HEK293 (cell line): ENCODE data around the gene SLC28A1.

Experiments used
- CTCF ChIA-PET: fragments of 350-600 bp; formaldehyde crosslinking; extraction: SDS; loops from one replicate; lab custom pipeline; 2021; ENCODE audit warnings: antibody characterized with exemption; lab: Yijun Ruan, JAX
- POLR2A ChIA-PET: fragments of 300-600 bp; formaldehyde crosslinking; extraction: SDS; loops from one replicate; lab custom pipeline; 2020; ENCODE audit warnings: antibody characterized with exemption, inconsistent platforms; lab: Yijun Ruan, JAX
- H3K27ac ChIP-seq: fragments of 200-500 bp; sonication (Bioruptor generic); 2 replicates; pipeline ENCODE4 v1.5.1; 2014; ENCODE audit warnings: low read depth, low read length, control low read depth, inconsistent platforms; ENCODE audit errors: extremely low read depth
- H3K36me3 ChIP-seq, 2 experiments: fragments of 200-500 bp in 1 of 2; sonication (Bioruptor generic) in 1 of 2; 1 replicate in 1 of 2; 2 replicates in 1 of 2; pipeline ENCODE4 v1.5.1; 2014 to 2017; ENCODE audit warnings: inconsistent platforms in 2 of 2, low read length in 2 of 2; ENCODE audit not compliant: control insufficient read depth in 2 of 2, insufficient read depth in 1 of 2
- H3K4me1 ChIP-seq: fragments of 200-500 bp; sonication (Bioruptor generic); 2 replicates; pipeline ENCODE4 v1.5.1; 2014; ENCODE audit warnings: mild to moderate bottlenecking, low read length, inconsistent platforms; ENCODE audit not compliant: control insufficient read depth, insufficient read depth
- H3K4me3 ChIP-seq: 2 replicates; pipeline ENCODE4 v1.5.1; 2011; ENCODE audit warnings: low read depth, mild to moderate bottlenecking, control low read depth, low read length, moderate library complexity
- H3K9me3 ChIP-seq: fragments of 200-500 bp; sonication (Bioruptor generic); 2 replicates; pipeline ENCODE4 v1.5.1; 2014; ENCODE audit warnings: low read depth, low read length, inconsistent platforms; ENCODE audit not compliant: control insufficient read depth, insufficient read depth
- AEBP2 ChIP-seq: fragments of 450-650 bp; formaldehyde crosslinking; IDR thresholded peaks from 2 replicates; pipeline ENCODE4 v1.5.1; 2016; ENCODE audit warnings: missing biosample characterization, missing genetic modification characterization, borderline replicate concordance
- HIC1 ChIP-seq: fragments of 450-650 bp; formaldehyde crosslinking; IDR thresholded peaks from 2 replicates; pipeline ENCODE4 v1.5.1; 2016; ENCODE audit warnings: missing biosample characterization, missing genetic modification characterization
- HOXD13 ChIP-seq: sonication (generic); formaldehyde crosslinking; IDR thresholded peaks from 2 replicates; pipeline ENCODE4 v1.8.0; 2022; ENCODE audit warnings: missing genetic modification reagents, borderline replicate concordance
- KLF9 ChIP-seq: fragments of 450-650 bp; formaldehyde crosslinking; IDR thresholded peaks from 2 replicates; pipeline ENCODE4 v1.5.1; 2016; ENCODE audit warnings: missing biosample characterization, missing genetic modification characterization, low read depth
- OSR2 ChIP-seq: fragments of 450-650 bp; formaldehyde crosslinking; IDR thresholded peaks from 2 replicates; pipeline ENCODE4 v1.5.1; 2016; ENCODE audit warnings: missing biosample characterization, missing genetic modification characterization
- RBAK ChIP-seq: fragments of 450-650 bp; formaldehyde crosslinking; IDR thresholded peaks from 2 replicates; pipeline ENCODE4 v1.5.1; 2016; ENCODE audit warnings: missing biosample characterization, missing genetic modification characterization
- REST ChIP-seq: fragments of 450-650 bp; formaldehyde crosslinking; IDR thresholded peaks from 2 replicates; pipeline ENCODE4 v1.5.1; 2016; ENCODE audit warnings: missing biosample characterization, missing genetic modification characterization
- SP7 ChIP-seq: fragments of 450-650 bp; formaldehyde crosslinking; IDR thresholded peaks from 2 replicates; pipeline ENCODE4 v1.5.1; 2016; ENCODE audit warnings: missing biosample characterization, missing genetic modification characterization
- TRIM28 ChIP-seq: IDR thresholded peaks from 2 replicates; pipeline ENCODE4 v1.6.1; 2011; ENCODE audit warnings: low read length, control low read depth, borderline replicate concordance
- ZNF121 ChIP-seq: fragments of 450-650 bp; formaldehyde crosslinking; IDR thresholded peaks from 2 replicates; pipeline ENCODE4 v1.5.1; 2016; ENCODE audit warnings: missing biosample characterization, missing genetic modification characterization
- ZNF169 ChIP-seq: fragments of 450-650 bp; formaldehyde crosslinking; IDR thresholded peaks from 2 replicates; pipeline ENCODE4 v1.5.1; 2016; ENCODE audit warnings: missing biosample characterization, missing genetic modification characterization
- ZNF274 ChIP-seq, 2 experiments: fragments of 200-500 bp in 1 of 2; fragments of 450-650 bp in 1 of 2; sonication (Bioruptor generic) in 1 of 2; formaldehyde crosslinking in 1 of 2; IDR thresholded peaks; 2 replicates each; pipeline versions ENCODE4 v1.5.1 to v1.6.1; 2014 to 2016; ENCODE audit warnings: borderline replicate concordance in 1 of 2, inconsistent platforms in 1 of 2, low read length in 1 of 2, missing biosample characterization in 1 of 2, missing genetic modification characterization in 1 of 2
- ZNF366 ChIP-seq: fragments of 450-650 bp; formaldehyde crosslinking; conservative IDR thresholded peaks from 2 replicates; pipeline ENCODE4 v1.5.1; 2016; ENCODE audit warnings: missing biosample characterization, missing genetic modification characterization
- ZNF510 ChIP-seq: fragments of 450-650 bp; formaldehyde crosslinking; IDR thresholded peaks from 2 replicates; pipeline ENCODE4 v1.5.1; 2018; ENCODE audit warnings: mild to moderate bottlenecking, missing genetic modification characterization, missing biosample characterization; ENCODE audit not compliant: insufficient replicate concordance
- ZNF600 ChIP-seq: fragments of 450-650 bp; formaldehyde crosslinking; IDR thresholded peaks from 2 replicates; pipeline ENCODE4 v1.5.1; 2016; ENCODE audit warnings: missing biosample characterization, missing genetic modification characterization
- ZNF610 ChIP-seq: fragments of 450-650 bp; formaldehyde crosslinking; IDR thresholded peaks from 2 replicates; pipeline ENCODE4 v1.5.1; 2016; ENCODE audit warnings: missing biosample characterization, missing genetic modification characterization, borderline replicate concordance
- ZNF624 ChIP-seq: fragments of 450-650 bp; formaldehyde crosslinking; IDR thresholded peaks from 2 replicates; pipeline ENCODE4 v1.5.1; 2017; ENCODE audit warnings: missing biosample characterization, missing genetic modification characterization
- ZNF626 ChIP-seq: fragments of 450-650 bp; sonication (Bioruptor Pico); formaldehyde crosslinking; IDR thresholded peaks from 2 replicates; pipeline ENCODE4 v1.5.1; 2018; ENCODE audit warnings: missing biosample characterization, missing genetic modification characterization, inconsistent platforms
- ZNF639 ChIP-seq: fragments of 450-650 bp; formaldehyde crosslinking; IDR thresholded peaks from 2 replicates; pipeline ENCODE4 v1.5.1; 2016; ENCODE audit warnings: missing biosample characterization, missing genetic modification characterization
- ZNF658 ChIP-seq: fragments of 450-650 bp; formaldehyde crosslinking; IDR thresholded peaks from 2 replicates; pipeline ENCODE4; 2016; ENCODE audit warnings: missing biosample characterization, missing genetic modification characterization

The SLC28A1 gene

GRCh38 chr15:84892786-84893307 lies 8.4 kb downstream of the SLC28A1 start (continued):
- TF ChIP-seq ZNF639 (tag by site-specific recombination) (no peak), SP7 (no peak), ZNF274 (IDR thresholded peaks at IDR 0.05; ENCODE audit: low read length) (no peak), ZNF274 (tag by site-specific recombination; IDR thresholded peaks at IDR 0.05; ENCODE audit: borderline replicate concordance) (no peak), ZNF600 (tag by site-specific recombination) (no peak), ZNF624 (tag by site-specific recombination) (no peak), RBAK (tag by site-specific recombination) (no peak), HOXD13 (no peak), HIC1 (tag by site-specific recombination) (no peak), ZNF610 (tag by site-specific recombination) (no peak), REST (tag by site-specific recombination) (no peak), ZNF626 (tag by site-specific recombination) (no peak)

GRCh38 chr15:84893607-84894006 lies 9.1 kb downstream of the SLC28A1 start:
- ChIA-PET CTCF (no interaction called here), POLR2A (no interaction called here)
- Histone ChIP-seq H3K27ac (no peak overlapping the region), H3K4me3 (no peak overlapping the region), H3K4me1 (no peaks in the 10 kb centered on the region), H3K36me3 (no peaks in the 10 kb centered on the region), H3K9me3 (no peaks in the 10 kb centered on the region)
- TF ChIP-seq ZNF121 (tag by site-specific recombination), result no peak
- no peak for TF ChIP-seq ZNF510
- no peak for TF ChIP-seq ZNF658 (tag by site-specific recombination)
- TF ChIP-seq ZNF366 (tag by site-specific recombination), result no peak
- no peak for TF ChIP-seq ZNF169
- no peak for TF ChIP-seq RBAK (tag by site-specific recombination)
- no peak for TF ChIP-seq OSR2
- TF ChIP-seq KLF9, result no peak
- TF ChIP-seq TRIM28, result no peak
- TF ChIP-seq AEBP2 (tag by site-specific recombination), result no peak
